GM21528 (cell line): ENCODE measurements around the gene SCFD2.

ENCODE experiments used
- ATAC-seq: cut with Tn5 transposase; IDR thresholded peaks from one replicate; pipeline ENCODE4 v1.9.1; 2021; ENCODE audit warnings: mild to moderate bottlenecking, moderate library complexity; ENCODE audit not compliant: unreplicated experiment, low FRiP score

SCFD2 gene

DNA sequence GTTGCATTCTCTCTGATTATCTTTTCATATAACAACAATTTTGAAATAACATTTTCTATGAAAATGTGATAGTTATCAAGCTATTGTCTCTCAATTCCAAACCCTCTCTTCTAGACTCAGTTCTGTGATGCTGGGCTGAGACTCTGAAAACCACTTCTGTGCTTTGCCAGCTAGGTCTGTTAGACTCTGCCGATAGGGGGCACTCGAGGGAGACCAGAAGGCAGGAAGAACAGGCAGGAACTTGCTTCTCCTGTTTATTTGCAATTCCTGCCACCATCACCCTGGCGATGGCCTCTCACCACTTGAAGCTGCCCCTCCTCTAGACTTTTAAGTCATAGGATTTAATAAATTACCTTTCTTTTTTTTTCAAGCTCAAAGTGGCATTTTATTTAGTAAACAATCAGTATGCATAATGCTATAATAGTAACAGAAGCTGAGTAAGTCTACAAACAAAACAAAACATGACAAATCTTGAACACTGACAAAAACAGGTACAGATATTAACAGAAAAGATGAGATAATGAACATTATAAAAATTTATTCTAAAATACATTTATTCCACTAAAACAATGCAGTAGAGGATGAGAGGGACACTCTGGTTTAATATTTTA is 454.1 kb downstream of the SCFD2 start:
- ATAC-seq: peak; percentile 66

DNA sequence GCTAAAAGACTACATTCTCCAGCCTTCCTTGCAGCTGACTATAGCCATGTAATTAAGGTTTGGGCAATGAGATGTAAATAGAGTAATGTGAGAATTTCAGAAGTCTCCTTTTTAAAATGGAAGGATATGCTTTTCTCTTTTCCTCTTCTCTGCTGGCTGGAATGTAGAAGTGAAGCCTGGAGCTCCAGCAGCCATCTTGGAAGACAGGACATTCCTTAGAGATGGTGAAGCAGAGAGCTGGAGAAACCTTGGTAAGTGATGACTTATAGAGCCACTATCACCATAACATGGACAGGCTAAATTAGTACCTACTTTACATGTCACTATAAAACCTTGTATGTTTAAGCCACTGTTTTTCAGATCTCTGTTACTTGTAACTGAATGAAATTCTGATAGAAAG is 455.7 kb downstream of the SCFD2 start:
- ATAC-seq: no peak

DNA sequence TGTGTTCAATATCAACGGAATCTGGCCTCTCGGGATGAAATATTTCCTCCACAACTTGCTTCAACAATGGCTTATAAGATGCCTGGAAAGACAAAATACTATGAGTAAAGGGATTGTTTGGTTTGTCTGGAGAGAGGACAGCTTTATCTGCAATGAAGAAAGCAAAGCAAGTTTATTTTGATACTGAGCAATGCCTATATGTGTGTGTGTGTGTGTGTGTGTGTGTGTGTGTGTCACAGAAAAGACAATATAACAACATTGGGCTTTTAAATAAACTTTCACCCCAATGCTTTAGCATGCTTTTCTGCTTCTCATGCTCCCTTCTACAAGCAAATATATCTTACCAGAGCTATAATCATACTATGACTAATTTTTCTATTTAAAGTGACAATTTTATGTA is 458.4 kb downstream of the SCFD2 start:
- no peak for ATAC-seq

DNA sequence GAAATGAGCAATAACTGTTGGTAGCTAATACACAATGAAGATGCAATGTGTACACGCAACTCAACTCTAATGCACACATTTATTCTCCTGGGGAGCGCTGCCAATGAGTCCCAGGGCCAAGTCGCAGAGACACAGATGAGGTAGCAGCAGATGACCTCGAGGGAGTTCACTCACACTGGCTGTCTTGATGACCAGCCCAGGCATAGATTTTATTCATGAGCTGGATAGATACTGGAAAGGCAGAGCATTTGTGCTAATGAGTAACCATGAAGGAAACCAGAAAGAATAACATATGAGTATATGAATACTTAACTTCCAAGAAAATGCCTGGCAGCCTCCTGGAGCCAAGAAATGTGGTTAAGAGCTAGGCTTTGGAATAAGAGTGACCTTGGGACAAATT is 461.4 kb downstream of the SCFD2 start:
- no peak for ATAC-seq

DNA sequence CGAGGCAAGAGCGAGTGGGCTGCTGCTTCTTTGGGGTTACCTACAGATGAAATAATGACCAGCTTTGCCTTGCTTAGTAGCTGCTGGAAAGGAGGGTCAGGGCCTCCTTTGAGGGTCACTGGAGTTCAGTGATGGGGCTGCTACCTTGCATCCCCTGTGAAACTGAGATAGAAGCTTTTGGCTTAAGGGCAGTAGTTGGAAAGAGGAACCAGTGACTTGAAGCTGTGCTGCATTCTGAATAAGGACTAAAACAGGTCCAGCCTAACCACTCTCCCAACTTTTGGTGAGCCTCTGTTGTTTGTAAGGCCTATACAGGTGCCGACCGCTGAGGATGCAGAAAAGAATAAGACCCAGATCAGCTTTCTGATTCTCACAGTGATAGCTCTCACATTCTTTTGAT is 462.6 kb downstream of the SCFD2 start:
- no peak for ATAC-seq

DNA sequence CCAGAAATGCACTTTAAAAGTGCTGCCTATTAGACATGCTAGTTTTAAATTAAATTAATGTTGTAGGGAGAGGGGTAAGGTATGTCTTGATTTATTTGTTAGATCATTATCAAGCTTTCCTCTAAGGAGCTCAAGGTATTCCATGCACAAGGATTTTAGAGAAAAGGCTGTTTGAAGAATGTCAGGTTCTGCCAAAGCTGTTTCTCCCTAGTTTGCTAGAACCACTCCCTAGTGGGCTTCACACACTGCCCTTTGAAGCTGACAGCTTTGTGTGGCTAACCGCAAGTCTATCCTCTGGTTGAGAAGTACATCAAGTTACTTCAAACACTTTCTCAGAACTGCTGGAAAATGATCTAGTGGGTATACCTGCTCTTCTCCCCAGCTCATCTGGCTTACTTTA is 471.4 kb downstream of the SCFD2 start:
- no peak for ATAC-seq

DNA sequence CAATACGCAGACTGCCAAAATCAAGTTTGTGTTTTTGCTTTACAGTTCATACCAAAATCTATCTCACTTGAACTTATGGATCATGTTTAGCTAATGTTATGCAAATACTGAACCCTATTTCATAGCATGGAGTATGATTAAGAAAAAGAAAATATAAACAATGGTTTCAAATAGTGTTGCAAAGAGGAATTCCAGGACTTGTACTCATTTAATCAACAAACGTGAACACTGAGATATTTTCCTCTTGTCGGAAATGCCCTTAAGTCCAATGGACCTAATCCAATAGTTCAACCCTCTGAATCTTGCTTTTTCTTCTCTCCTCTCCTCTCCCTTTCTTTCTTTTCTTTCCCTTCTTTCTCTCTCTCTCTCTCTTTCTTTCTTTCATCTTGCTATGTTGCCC is 473.0 kb downstream of the SCFD2 start:
- ATAC-seq: no peak

DNA sequence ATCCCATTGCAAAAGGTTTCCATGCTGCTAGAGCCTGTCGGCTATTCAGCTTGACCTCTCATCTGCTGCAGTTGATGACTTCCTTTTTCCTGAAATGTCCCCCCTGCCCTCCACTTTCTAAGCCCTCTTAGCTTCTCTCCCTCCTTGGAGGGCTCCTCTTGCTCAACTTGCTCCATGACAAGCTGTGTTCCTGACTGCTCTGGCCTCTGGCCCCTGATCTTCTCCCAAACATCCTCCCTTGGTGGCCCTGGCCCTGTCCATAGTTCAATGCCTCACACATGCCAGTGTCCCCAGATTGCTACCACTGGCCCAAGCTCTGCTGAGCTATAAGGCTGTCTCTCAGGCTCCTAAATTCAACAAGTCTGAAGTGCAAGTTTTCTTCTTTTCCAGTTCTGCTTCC is 474.1 kb downstream of the SCFD2 start:
- ATAC-seq: no peak

DNA sequence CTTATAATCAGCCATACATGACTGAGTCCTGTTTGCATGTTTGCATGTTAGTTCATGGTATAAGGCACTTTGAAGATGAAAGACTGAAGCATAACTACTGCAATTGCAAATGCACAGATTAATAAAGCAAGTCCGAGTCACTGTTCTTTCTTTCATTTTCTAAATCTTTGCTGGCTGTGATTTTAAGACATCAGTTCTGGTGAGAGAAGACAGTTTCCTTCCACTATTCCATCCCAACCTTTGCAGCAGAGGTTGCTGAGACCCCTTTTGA is 475.4 kb downstream of the SCFD2 start:
- no peak for ATAC-seq

DNA sequence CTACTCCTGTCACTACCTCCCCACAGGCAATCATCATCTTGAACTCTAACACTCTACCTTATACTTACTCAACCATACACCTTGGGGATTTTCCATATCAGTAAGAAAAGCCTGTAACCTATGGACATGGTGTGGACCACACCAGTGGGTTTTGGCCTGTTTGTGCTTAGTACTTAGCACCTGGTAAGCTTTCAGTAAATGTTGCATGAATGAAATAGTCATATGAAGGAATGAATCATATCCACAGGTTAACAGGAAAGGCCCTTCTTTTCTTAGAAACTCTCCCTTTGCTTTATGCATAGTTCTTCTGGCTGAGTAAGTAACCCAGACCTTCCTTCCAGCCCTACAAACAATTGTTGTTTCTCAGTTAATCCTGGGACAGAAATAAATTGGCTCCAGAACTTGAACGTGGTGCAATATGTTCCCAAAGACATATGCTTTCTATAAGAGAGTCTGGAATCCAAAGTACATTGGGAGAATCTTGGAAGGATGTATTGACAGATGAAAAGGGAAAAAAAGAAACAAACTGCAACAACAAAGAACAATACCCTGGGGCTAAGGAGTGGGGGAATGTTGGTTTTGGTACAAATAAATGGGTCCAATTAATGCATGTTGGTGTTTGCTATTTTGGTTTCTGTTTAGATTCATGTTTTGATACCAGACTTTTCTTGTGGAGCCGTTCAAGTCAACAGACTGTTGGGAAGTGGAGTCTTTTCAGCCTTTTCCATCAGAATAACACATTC is 475.9 kb downstream of the SCFD2 start:
- no peak for ATAC-seq

DNA sequence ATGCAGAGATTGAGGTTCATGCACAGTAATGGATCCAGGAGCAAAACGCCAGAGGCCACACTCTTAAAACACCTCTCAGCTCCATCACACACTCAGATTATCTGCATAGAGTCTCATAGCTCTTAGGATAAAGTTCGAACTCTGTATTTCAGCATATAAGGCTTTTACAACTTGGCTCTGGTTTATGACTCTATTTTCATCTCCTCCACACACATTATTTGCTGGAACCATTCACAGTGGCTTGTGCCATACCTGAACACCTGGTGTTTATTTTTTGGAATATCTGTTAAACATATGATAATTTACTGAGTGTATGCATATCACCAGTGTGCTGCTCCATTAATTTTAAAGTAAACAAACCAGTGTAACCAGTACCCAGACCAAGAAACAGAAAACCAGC is 476.5 kb downstream of the SCFD2 start:
- no peak for ATAC-seq

DNA sequence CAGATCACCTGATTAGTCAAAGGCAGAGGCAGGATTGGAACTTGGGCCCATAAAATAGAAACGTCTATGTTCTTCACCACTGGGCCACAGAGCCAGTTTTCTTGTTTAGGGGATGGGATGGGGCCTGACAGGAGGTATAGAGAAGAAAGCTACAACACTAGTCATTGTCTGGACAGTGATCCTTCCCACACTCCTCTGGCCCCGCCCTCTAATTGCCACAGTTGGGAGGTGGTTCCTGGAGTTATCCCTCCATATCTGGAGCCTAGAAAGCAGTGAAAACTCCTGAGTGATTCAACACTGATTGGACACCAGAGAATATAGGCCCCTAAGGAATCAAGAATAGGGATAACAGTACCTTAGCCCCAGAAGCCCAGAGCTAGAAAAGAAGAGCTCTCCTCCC is 480.9 kb downstream of the SCFD2 start:
- no peak for ATAC-seq

DNA sequence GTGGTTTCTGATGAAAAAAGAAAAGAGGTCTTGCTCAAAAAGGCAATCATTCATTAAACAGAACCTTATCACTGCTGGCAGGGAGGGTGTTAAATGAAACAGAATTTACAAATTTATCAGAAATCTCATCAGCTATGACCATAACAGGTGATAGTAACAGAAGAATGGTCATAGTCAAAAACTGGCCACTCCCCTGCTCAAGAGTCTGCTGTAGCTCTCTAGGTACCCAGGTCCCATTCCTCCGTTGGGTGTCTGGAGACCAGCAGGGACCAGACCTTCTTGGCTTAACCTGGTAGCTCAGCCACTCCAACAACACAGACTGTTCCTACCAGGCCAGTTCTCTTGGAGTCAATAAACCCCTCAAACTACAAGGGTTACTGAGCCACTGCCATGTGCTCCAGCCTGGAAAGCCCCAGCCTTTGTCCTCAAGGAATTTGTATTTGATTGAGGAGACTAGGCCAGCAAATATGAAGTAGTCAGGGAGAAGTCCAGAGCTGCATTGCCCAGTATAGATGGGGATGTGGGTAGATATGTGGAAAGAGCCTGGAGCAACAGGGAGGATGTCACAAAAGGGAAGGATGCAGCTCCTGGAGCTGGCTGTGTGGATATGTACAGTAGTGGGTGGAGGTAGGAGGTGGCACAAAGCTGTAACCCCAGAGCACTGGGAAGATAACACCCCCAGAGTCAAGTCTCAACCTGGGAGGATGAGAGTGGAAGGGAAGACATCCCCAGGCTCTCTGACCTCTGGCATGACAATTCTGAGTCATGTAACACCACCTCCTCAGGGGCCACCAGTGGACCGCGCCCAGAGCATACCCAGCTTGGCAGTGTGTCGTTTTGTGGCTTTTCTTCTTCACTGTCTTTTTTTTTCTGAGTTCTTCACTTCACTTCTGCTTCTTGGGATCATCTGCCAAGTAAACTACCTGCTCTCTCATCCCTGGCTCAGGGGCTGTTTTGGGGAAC is 481.9 kb downstream of the SCFD2 start:
- ATAC-seq: no peak

DNA sequence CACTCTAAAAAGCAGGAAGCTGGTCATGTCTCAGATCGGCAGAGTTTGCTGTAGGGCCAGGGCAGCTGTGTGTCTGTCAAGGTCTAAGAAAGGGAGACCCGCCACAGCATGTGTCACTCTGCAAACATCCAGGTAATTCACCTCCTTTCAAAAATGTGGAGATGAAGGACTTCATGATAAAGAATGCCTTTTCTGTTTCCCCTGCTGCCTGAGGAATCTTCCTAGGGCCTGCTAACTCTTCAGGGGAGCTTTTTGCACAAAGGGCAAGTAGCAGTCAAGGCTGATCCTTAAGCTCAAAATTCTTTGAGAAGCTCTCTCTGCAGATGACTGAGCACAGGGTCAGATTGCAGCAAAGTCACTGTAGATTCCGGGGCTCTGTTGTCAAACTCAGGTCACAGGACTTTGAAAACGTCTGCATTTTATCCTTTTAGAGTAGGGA is 482.7 kb downstream of the SCFD2 start:
- ATAC-seq: no peak

DNA sequence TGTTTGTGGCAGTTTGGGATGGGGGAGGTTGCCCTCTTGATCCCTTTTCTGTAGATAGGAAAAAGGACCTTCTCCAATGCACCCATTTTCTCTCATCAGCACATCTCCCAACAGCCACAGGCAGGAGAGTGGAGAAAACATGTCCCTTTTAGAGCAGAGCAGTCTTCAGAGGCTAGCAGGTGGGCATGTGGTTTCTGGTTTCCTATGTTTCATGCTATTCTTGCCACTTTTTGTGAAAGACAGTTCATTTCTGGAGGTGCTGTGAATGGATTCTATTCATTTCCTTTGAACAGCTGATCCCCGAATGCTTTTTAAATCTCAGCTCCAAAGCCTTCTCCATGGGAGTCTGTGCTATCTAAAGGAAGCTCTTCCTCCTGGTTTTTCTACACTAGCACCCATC is 484.9 kb downstream of the SCFD2 start:
- ATAC-seq: no peak

DNA sequence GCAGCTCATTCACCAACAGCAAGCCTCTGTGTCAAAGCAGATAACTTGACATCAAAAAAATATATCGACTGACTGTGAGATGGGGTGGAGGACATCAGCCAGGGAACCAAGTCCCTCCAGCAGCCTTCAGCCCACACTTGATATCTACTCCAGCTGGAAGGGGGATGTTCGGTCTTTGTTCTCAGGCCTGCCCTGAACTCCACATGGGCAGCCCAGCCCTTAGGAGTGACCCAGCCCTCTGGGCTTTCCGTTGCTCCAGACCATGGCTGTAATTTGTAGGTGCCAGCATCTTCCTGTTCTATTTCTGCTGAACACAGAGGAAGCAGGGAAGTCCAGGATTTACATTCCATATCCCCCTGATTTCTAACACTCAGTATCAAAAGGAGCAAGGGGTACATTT is 486.4 kb downstream of the SCFD2 start:
- no peak for ATAC-seq

DNA sequence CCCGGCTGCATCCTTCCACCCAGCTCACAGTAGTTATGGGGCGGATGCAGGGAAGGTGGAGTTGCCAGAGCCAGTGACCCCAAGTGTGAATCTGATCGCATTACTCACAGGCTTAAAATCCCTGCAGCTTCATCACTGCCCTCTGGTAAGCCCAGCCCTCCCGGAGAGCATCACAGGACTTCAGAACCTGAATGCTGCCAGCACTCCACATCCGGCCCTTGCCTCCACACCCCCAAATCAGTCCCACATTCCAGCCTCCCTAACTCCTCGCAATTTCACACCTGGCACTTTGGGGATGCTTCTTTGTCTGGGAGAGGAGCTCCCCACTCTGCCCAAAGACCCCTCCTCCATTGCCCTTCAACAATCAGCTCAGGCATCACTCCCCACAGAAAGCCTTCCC is 488.2 kb downstream of the SCFD2 start:
- no peak for ATAC-seq

DNA sequence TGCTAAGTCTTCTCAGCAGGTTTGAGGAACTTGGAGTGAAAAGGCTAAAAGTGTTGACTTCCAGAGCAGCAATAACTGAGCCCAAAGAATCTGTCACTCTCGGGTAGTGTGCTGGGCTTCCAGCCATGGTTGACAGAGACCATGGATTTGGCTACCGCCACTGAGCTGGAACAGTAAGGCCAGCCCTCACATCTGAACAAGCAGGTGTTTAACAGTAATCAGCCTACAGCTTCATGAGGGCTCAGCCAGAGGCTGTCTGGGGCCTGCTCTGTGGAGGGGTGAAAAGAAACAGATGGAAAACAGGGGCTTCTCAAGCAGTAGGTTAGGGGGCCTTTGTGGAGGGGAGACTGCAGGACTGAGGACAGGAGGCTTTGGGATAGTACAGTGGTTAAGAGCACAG is 488.8 kb downstream of the SCFD2 start:
- ATAC-seq: no peak

DNA sequence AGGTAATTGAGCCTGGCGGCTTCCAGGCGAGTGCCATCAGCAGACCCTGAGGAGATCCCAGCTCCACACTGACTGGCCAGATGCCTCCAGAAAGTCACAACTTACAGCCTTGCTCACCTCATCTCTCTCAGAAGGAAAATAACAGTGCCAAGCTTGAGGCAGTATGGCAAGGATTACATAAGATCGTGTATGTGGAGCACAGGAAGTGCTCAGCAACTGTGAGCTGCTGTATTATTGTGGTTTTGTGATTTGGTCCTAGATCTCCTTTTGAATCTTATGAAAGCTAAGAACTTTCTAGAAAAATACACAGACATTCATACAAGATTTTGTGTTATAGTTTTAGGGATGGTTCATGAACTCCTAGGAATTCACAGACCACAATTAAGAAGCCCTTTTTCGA is 489.8 kb downstream of the SCFD2 start:
- no peak for ATAC-seq

DNA sequence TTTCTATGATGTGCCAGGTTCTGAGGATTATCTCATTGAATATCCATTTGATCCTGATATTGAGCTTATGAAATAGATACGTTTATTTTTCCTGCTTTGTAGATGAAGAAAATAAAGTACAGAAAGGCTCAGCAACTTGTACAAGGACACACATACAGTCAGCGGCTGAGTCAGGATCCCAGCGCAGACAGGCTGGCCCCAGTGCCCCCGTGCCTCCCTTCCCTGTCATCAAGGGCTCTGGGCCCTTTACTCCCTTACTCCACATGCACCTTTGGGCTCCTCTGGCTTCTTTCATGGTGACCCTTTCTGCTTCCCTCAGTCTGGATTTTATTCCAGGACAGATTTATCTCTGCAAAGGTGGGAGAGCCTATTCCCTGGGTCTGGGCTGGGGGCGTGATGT is 490.9 kb downstream of the SCFD2 start:
- no peak for ATAC-seq

DNA sequence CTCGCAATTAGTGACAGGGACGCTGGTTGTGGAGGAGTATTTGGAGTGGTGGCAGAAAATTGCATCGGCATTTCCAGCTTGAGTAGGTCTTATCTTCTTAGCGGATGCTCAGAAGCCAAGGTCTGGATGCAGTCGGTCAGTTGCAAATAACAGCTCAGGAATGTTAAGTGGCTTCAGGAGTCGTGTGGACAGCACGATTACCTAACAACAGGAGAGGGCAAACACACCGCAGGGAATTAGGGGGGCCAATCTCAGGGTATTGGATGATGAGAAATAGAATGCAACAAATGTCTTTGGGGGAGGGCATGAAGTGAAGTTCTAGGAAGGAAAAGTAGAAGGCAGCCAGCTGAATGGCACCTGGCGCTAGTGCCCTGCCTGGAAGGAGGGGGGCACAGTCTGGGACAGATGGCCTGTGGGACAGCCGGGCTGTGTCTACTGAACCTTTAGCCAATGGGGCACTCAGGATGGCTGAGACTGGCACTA is 492.0 kb downstream of the SCFD2 start:
- no peak for ATAC-seq
